Large intestine (tissue), 3 donors: ENCODE measurements around the gene DMP1. TPM values are rescaled to one million over a fixed set of nuclear protein-coding genes. Genes with fewer than 3 reads are reported as not detected.
A peak's percentile ranks its signal among the peaks of the same experiment; 100 is the strongest.

Experiments
- DNase-seq, 2 donors: peaks; one replicate each; pipeline versions ENCODE4 v3.0.0 to v3.0.0-alpha.2; 2013
- H3K27ac ChIP-seq: one replicate; pipeline ENCODE4 v1.5.1; 2013; ENCODE audit warnings: low read length
- H3K27me3 ChIP-seq: 2 replicates; pipeline ENCODE4 v1.6.1; 2013; ENCODE audit warnings: low read length; ENCODE audit not compliant: control insufficient read depth, insufficient read depth
- H3K36me3 ChIP-seq: 2 replicates; pipeline ENCODE4 v1.6.1; 2013; ENCODE audit warnings: low read length; ENCODE audit not compliant: control insufficient read depth, insufficient read depth
- H3K4me1 ChIP-seq: one replicate; pipeline ENCODE4 v1.6.1; 2013; ENCODE audit warnings: low read length; ENCODE audit not compliant: control insufficient read depth, insufficient read depth
- H3K4me3 ChIP-seq: one replicate; pipeline ENCODE4 v1.5.1; 2013; ENCODE audit warnings: low read length
- H3K9me3 ChIP-seq: one replicate; pipeline ENCODE4 v1.6.1; 2013; ENCODE audit warnings: mild to moderate bottlenecking, low read depth, low read length, moderate library complexity; ENCODE audit not compliant: control insufficient read depth
- WGBS: methylation state at CpG from one replicate; pipeline ENCODE4 v1.1.5; 2013; ENCODE audit warnings: low lambda C conversion rate; ENCODE audit not compliant: insufficient coverage; 5-methylcytosine and 5-hydroxymethylcytosine counted together
- polyA plus RNA-seq: library from polyadenylated mRNA; unstranded; fragments of 120-200 nt; gene quantifications from one replicate; pipeline ENCODE4 v1.2.1, GENCODE V29; 2013

DMP1 gene
- polyA plus RNA-seq, 1 donor, result not detected

DNA sequence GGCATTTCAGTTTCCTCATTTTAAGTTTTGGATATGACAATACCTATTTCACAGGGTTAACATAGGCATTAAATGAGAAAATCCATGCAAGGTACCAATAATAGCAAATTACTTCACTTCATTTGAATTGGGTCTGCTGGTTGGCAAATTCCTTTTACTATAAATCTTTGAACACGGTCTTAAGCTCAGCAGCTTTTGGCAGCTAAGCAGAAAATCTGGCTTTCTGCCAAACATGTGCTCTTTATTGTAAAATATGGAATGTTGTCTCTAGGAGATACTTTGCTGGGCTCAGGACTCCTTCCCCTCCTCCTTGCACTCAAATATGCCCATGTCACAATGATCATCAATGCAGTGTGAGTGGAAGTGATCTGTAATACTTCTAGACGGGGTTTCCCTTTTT lies 16.8 kb upstream of the DMP1 start:
- Histone ChIP-seq H3K27me3 (no peaks in the 10 kb centered on the region), H3K27ac (no peak overlapping the region), H3K4me3 (no peak overlapping the region), H3K36me3 (no peaks in the 10 kb centered on the region), H3K4me1 (no peaks in the 10 kb centered on the region), H3K9me3 (no peaks in the 10 kb centered on the region)
- peak in 1 of 2 donors; percentile 24 for DNase-seq
- no CpG with 5 or more reads among the region's 2 CpGs for WGBS

DNA sequence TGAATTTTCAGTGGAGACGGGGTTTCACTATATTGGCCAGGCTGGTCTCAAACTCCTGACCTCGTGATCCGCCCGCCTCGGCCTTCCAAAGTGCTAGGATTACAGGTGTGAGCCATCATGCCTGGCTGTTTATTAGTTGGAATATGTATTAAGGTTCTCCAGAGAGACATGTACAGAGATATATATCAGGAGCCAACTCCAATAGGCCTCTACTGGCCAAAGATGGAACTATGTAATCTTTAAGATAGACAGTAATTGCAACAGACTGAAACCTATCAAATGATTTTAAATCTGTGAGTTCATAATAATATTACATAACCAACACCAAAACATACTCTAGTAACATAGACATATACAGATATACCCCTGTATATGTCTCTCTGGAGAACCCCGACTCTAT lies 5.8 kb upstream of the DMP1 start:
- WGBS, result no CpG with 5 or more reads among the region's 6 CpGs
- Histone ChIP-seq H3K27ac (no peak overlapping the region), H3K36me3 (no peaks in the 10 kb centered on the region), H3K9me3 (no peaks in the 10 kb centered on the region), H3K4me1 (no peaks in the 10 kb centered on the region), H3K27me3 (no peaks in the 10 kb centered on the region), H3K4me3 (no peak overlapping the region)
- DNase-seq, result no peak

DNA sequence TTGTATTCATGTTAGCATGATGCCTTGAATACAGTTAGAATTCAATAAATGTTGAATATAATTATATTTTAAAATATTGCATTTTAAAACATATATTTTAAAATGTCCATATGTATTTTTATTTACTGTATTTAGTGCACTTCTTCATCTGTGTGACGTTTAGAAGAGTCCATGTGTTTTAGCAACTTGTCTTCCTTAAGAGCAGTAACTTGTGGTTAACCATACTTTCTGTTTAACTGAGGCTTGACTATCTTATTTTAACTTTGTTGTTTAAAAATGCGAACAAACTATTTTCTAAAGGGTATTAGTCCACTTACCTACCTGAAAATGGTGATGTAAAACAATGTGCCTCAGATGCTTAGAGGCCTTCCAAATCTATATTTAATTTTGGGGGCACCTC lies 858 bp downstream of the DMP1 start:
- Histone ChIP-seq H3K4me3 (no peak overlapping the region), H3K36me3 (no peaks in the 10 kb centered on the region), H3K4me1 (no peaks in the 10 kb centered on the region), H3K27me3 (no peaks in the 10 kb centered on the region), H3K9me3 (no peaks in the 10 kb centered on the region), H3K27ac (no peak overlapping the region)
- 75% methylated on average over 1 of the region's 2 CpGs for WGBS
- DNase-seq, result no peak

DNA sequence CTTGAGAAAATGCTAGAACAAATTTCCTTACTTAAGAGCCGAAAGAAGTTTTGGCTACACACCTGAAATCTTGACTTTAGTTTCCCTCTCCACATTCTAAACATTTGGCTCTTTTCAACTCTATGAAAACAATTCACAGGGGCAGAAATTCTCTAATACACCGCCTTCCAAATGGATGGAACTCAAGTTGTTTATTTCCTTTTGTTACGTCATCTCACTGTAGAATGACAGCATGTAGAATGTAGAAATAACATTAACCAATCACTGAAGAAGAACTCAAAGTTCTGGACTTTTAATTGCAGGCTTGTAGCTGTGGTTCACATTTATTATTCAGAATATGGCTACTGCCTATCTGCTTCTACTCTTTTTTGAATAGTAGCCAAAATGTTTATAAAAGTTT lies 1.9 kb downstream of the DMP1 start:
- Histone ChIP-seq H3K27me3 (no peaks in the 10 kb centered on the region), H3K36me3 (no peaks in the 10 kb centered on the region), H3K27ac (no peak overlapping the region), H3K4me1 (no peaks in the 10 kb centered on the region), H3K4me3 (no peak overlapping the region), H3K9me3 (no peaks in the 10 kb centered on the region)
- no peak for DNase-seq
- WGBS, result 100% methylated on average over 2 of the region's 3 CpGs

DNA sequence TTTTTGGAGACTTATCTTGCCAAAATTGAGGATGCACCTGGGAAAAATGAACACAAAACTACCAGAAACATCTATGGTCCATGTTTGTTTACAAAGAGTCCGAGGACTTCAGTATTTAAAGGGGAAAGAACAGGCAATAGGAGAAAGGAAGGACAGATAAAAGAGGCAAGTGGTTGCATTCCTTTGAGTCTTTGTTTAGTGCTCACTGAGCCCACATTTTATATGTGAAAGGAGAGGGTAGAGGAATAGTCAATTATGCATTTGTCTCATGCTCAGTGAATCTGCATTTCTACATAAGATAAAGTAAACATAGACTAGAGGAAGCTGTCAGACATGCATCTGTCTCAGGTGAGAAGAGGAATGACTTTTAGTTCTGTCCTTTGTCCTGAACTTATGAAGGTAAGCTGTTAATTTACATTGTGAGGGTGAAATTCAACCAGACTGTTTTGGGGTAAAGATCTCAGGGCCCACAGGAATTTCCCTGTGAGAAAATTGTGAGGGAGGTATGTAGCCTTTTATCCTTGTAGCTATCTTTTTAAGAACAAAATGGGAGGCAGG lies 4.5 kb downstream of the DMP1 start:
- Histone ChIP-seq H3K9me3 (no peaks in the 10 kb centered on the region), H3K36me3 (no peaks in the 10 kb centered on the region), H3K27ac (no peak overlapping the region), H3K4me1 (no peaks in the 10 kb centered on the region), H3K4me3 (no peak overlapping the region), H3K27me3 (no peaks in the 10 kb centered on the region)
- no peak for DNase-seq
- 33% methylated on average over 1 of the region's 1 CpG for WGBS

DNA sequence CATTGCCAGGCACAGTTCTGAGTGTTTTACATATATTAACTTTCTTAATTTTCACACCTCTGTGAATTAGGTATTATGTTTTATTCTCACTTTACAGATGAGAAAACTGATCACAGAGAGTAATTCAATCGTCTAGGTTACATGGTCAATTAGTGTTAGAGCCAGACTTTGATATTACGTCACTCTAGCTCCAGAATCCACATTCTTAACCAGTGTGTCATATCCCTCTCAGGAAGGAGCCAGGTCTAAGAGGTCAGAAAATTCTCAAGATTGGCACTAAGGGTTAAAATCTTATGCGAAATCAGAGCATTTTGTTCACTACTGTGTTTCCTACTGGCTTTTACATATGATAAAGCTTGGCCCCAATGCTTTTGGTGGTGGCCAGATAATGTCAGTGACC lies 7.4 kb downstream of the DMP1 start:
- Histone ChIP-seq H3K9me3 (no peaks in the 10 kb centered on the region), H3K27ac (no peak overlapping the region), H3K36me3 (no peaks in the 10 kb centered on the region), H3K27me3 (no peaks in the 10 kb centered on the region), H3K4me1 (no peaks in the 10 kb centered on the region), H3K4me3 (no peak overlapping the region)
- no CpG with 5 or more reads among the region's 3 CpGs for WGBS
- DNase-seq, result no peak

DNA sequence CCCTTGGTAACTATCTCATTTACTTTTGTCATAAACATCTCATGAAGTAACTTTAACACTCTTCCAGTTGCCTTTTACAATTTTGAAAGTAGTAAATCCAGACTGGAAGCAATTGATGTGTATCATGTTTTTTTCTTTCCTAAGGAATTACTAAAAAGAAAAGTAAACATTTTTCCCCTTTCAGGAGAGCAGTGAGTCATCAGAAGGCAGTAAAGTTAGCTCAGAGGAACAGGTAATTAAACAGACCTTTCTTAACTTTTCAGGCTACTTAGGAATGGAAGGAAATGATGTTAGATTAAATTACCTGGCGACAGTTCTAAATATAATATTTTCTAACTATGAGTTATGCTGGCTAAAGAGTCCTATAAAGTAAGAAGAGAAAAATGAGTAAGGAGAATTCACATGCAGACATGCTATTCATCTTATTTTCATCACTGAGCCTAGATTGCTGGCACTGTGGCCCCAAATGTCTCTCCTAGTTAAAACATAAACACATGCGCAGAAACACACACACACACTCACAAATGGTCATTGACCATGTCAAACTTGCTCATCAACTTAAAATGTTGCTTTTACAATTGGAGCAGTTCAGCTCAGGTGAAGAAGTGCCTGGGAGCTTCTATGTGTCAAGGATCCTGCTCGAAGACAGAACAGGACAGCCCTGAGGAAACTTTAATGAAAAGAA lies 9.3 kb downstream of the DMP1 start:
- no peak overlapping the region for H3K27ac ChIP-seq
- no peak for DNase-seq
- no peaks in the 10 kb centered on the region for H3K27me3 ChIP-seq
- WGBS, result no CpG with 5 or more reads among the region's 3 CpGs
- H3K4me3 ChIP-seq, result no peak overlapping the region
- no peaks in the 10 kb centered on the region for H3K36me3 ChIP-seq
- H3K4me1 ChIP-seq, result no peaks in the 10 kb centered on the region
- no peaks in the 10 kb centered on the region for H3K9me3 ChIP-seq

DNA sequence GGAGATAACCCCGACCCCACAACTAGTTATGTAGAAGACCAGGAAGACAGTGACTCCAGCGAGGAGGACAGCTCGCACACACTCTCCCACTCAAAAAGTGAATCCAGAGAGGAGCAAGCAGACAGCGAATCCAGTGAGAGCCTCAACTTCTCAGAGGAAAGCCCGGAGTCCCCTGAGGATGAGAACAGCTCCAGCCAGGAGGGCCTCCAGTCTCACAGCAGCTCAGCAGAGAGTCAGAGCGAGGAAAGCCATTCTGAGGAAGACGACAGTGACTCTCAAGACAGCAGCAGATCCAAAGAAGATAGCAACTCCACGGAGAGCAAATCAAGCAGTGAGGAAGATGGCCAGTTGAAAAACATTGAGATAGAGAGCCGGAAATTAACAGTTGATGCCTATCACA lies 12.8 kb downstream of the DMP1 start:
- Histone ChIP-seq H3K9me3 (no peaks in the 10 kb centered on the region), H3K36me3 (no peaks in the 10 kb centered on the region), H3K4me3 (no peak overlapping the region), H3K27me3 (no peaks in the 10 kb centered on the region), H3K27ac (no peak overlapping the region), H3K4me1 (no peaks in the 10 kb centered on the region)
- WGBS, result 100% methylated on average over 2 of the region's 9 CpGs
- no peak for DNase-seq

DNA sequence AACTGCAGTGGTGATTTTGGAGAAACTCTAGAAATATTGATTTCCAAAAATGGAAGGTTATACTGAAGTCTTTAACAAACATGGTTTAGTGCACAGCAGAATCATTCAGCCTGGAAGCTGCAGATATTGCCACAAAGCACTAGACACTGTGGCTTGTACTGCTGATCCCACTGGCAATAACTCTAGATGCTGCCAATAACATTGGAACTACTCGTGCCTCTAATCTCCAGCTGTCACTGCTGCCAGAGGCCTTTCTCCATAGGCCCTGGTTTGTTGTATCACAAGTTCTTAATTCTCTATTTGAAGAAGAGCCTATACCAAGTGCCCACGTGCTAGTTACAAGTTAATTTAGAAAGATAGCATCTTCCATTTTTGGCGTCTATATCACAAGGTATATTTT lies 19.3 kb downstream of the DMP1 start:
- WGBS, result 100% methylated on average over 1 of the region's 3 CpGs
- Histone ChIP-seq H3K4me3 (no peak overlapping the region), H3K4me1 (no peaks in the 10 kb centered on the region), H3K27me3 (no peaks in the 10 kb centered on the region), H3K27ac (no peak overlapping the region), H3K36me3 (no peaks in the 10 kb centered on the region), H3K9me3 (no peaks in the 10 kb centered on the region)
- no peak for DNase-seq

DNA sequence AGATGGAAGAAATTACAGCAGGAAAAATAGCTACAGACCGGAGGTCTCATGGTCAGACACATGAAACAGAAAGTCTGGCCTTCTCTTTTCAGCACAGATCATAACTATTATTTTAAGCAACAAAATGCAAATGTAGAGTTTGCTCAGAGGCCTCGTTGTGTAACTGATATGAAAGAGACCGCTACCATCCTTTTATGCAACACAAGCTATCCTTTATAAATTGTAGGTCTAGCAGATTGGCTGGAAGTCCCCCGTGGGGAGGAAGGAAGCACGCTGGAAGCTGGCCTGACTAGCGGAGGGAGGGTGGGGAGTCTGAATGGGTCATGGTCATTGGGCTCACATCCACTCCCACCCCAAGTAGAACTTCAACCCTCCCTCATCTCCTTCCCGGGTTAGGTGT lies 27.7 kb downstream of the DMP1 start:
- Histone ChIP-seq H3K9me3 (no peaks in the 10 kb centered on the region), H3K36me3 (no peaks in the 10 kb centered on the region), H3K27ac (no peak overlapping the region), H3K4me3 (no peak overlapping the region), H3K27me3 (no peaks in the 10 kb centered on the region), H3K4me1 (no peaks in the 10 kb centered on the region)
- no peak for DNase-seq
- WGBS, result 77% methylated on average over 2 of the region's 7 CpGs
